T-cell (primary cell): ENCODE data around the gene MTHFR. TPM values are rescaled to one million over a fixed set of nuclear protein-coding genes. Genes with fewer than 3 reads are reported as not detected.

ENCODE experiments used
- ATAC-seq, 4 experiments: fragments of 200-7000 bp in 3 of 4; fragments of 150-1000 bp in 1 of 4; cut with Tn5 transposase; replicated peaks in 1 of 4; 1 replicate in 3 of 4; 2 replicates in 1 of 4; pipeline ENCODE4 v1.10.0; 2021; ENCODE audit warnings: moderate library complexity in 3 of 4, mild to moderate bottlenecking in 2 of 4, moderate number of reproducible peaks in 1 of 4
- CTCF ChIA-PET, 2 donors: fragments of 300-600 bp; sonication (Branson Sonifier 250); formaldehyde crosslinking; loops; one replicate each; lab custom pipeline; 2022; ENCODE audit warnings: antibody characterized with exemption in 2 of 2; lab: Charles Lee
- POLR2A ChIA-PET, 2 donors: fragments of 300-600 bp; sonication (Branson Sonifier 250); formaldehyde crosslinking; loops; one replicate each; lab custom pipeline; 2022; ENCODE audit warnings: antibody characterized with exemption in 2 of 2; lab: Charles Lee
- DNase-seq, 35 experiments: peaks; one replicate each; pipeline versions ENCODE4 v3.0.0 to v3.0.0-alpha.2; 2013 to 2023
- H3K27ac ChIP-seq: one replicate; pipeline ENCODE4 v1.5.1; 2013; ENCODE audit warnings: low read length
- H3K27me3 ChIP-seq, 2 experiments: replicated peaks in 1 of 2; 1 replicate in 1 of 2; 2 replicates in 1 of 2; pipeline versions ENCODE4 v1.6.1 to v1.7.0; 2013; ENCODE audit warnings: low read length in 1 of 2, mixed read lengths in 1 of 2; ENCODE audit not compliant: control insufficient read depth in 2 of 2, insufficient read depth in 2 of 2; ENCODE audit errors: extremely low read depth in 1 of 2
- H3K36me3 ChIP-seq, 2 donors: 1 replicate in 1 of 2; 2 replicates in 1 of 2; pipeline versions ENCODE4 v1.6.1 to v1.7.0; 2013; ENCODE audit warnings: low read length in 1 of 2; ENCODE audit not compliant: control insufficient read depth in 2 of 2, insufficient read depth in 1 of 2; ENCODE audit errors: extremely low read depth in 1 of 2
- H3K4me1 ChIP-seq, 2 experiments: 1 replicate in 1 of 2; 2 replicates in 1 of 2; pipeline versions ENCODE4 v1.6.1 to v1.7.0; 2013; ENCODE audit warnings: low read length in 2 of 2, mixed read lengths in 1 of 2; ENCODE audit not compliant: insufficient read depth in 2 of 2, control insufficient read depth in 1 of 2; ENCODE audit errors: extremely low read depth in 1 of 2
- H3K4me3 ChIP-seq, 2 donors: 1 replicate in 1 of 2; 2 replicates in 1 of 2; pipeline versions ENCODE4 v1.5.1 to v1.7.0; 2013; ENCODE audit warnings: mild to moderate bottlenecking in 2 of 2, low read length in 1 of 2, moderate library complexity in 1 of 2; ENCODE audit not compliant: control insufficient read depth in 1 of 2; ENCODE audit errors: extremely low read depth in 1 of 2
- H3K9me3 ChIP-seq: 2 replicates; pipeline ENCODE4 v1.7.0; 2013
- H3K27ac Mint-ChIP-seq, 2 donors: one replicate each; pipeline ENCODE4 v1.8.0; 2020 to 2021; ENCODE audit warnings: mild to moderate bottlenecking in 2 of 2, mixed read lengths in 2 of 2
- H3K27me3 Mint-ChIP-seq, 2 donors: one replicate each; pipeline ENCODE4 v1.8.0; 2021 to 2022; ENCODE audit warnings: mixed read lengths in 2 of 2
- H3K36me3 Mint-ChIP-seq: one replicate; pipeline ENCODE4 v1.8.0; 2021; ENCODE audit warnings: mixed read lengths
- H3K4me1 Mint-ChIP-seq, 3 donors: one replicate each; pipeline ENCODE4 v1.8.0; 2020 to 2022; ENCODE audit warnings: mixed read lengths in 3 of 3, mild to moderate bottlenecking in 1 of 3
- H3K4me3 Mint-ChIP-seq, 3 donors: one replicate each; pipeline ENCODE4 v1.8.0; 2020 to 2022; ENCODE audit warnings: mild to moderate bottlenecking in 3 of 3, mixed read lengths in 3 of 3, moderate library complexity in 3 of 3
- H3K9me3 Mint-ChIP-seq, 3 donors: one replicate each; pipeline ENCODE4 v1.8.0; 2020 to 2022; ENCODE audit warnings: mixed read lengths in 3 of 3
- WGBS: methylation state at CpG from one replicate; pipeline ENCODE4 v1.1.5; 2013; ENCODE audit warnings: missing lambda C conversion rate; ENCODE audit not compliant: insufficient coverage; 5-methylcytosine and 5-hydroxymethylcytosine counted together
- total RNA-seq, 35 experiments: library from RNA in 6 of 35; stranded (reverse) in 6 of 35; fragments of 120-200 nt in 1 of 35; gene quantifications; one replicate each; pipeline versions ENCODE4 v1.2.1 to v1.2.4 and lab custom pipeline; 2013 to 2026

MTHFR gene
- total RNA-seq, 5 donors from 2014 or later (not counting 1 experiment from before 2014, with no cell fraction given), result 40.2 to 62.2 (median 48.2) TPM

DNA sequence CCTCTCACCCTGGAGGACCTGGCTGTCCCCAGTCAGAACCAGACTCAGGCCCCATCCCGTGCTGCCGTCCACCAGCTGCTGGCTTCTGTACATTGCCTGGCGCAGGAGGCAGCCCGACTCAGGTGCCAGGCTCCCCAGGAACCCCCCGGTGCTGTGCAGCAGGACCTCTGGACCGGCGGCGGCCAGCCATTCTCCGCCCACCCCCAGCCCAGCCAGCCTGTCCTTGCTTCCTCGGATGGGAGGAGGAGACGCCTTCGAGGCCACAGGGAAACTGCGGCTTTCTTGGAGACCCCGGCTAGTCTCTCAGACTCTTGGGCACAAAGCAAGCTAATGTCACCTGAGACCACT lies 39.4 kb downstream of the MTHFR start:
- H3K4me1 Mint-ChIP-seq, result peaks cover 4 to 12% (median 10%) of the 10 kb centered on the region in 3 donors
- no peaks in the 10 kb centered on the region for H3K36me3 Mint-ChIP-seq
- no peaks in the 10 kb centered on the region for H3K9me3 Mint-ChIP-seq
- Histone ChIP-seq H3K4me1 (peaks cover 0 to 10% of the 10 kb centered on the region in 2 experiments), H3K9me3 (no peaks in the 10 kb centered on the region), H3K36me3 (no peaks in the 10 kb centered on the region), H3K27me3 (peaks cover 0 to 53% of the 10 kb centered on the region in 2 experiments), H3K27ac (no peak overlapping the region), H3K4me3 (no peak overlapping the region)
- H3K4me3 Mint-ChIP-seq, result no peak overlapping the region
- DNase-seq (no peak), ATAC-seq (no peak)
- H3K27me3 Mint-ChIP-seq, result peaks cover 17 to 19% of the 10 kb centered on the region in 2 donors
- 85% methylated on average over 11 of the region's 14 CpGs for whole genome bisulfite sequencing
- H3K27ac Mint-ChIP-seq, result no peak overlapping the region
- ChIA-PET CTCF (no interaction called here), POLR2A (no interaction called here)

DNA sequence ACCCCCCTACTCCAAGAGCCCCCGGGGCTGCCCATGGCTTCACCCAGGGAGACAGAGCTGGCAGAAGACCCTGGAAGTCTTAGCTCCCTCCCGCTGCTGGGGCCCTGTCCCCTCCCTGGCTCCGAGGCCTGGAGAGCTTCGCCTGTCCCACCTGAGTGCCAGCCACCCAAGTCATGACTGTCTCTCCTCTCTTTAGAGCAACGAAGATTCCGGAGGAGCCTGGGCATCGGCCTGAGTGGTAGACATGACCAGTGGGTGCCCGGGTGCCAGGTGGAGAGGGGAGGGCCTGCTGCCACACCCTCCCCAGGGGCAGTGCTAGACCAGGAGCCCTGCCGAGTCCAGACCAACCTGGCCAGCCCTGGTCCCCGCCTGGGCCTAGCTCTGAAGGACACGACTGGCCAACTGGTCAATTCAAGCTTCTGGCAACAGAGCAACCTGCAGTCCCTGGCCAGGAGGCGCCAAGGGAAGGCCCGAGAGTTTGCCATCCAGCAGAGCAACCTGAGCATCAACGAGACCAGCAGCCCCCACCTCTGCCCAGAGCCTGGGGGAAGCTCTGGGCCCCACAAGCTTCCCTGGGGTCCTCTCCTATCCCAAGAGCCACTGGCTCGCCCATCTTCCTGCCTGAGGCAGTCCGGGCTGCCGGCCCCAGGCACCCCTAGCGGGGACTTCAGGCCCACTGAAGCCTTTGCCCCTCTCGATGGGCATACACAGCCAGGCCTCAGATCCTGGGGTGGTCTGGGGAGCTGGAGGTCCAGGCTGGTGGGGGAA lies 39.9 kb downstream of the MTHFR start:
- H3K4me1 ChIP-seq, result peaks cover 0 to 10% of the 10 kb centered on the region in 2 experiments
- Mint-ChIP-seq H3K27ac (no peak overlapping the region), H3K9me3 (no peaks in the 10 kb centered on the region), H3K36me3 (no peaks in the 10 kb centered on the region), H3K4me1 (peaks cover 6 to 12% (median 10%) of the 10 kb centered on the region in 3 donors), H3K27me3 (peaks cover 22 to 23% of the 10 kb centered on the region in 2 donors), H3K4me3 (no peak overlapping the region)
- no peak overlapping the region for H3K4me3 ChIP-seq
- peaks cover 0 to 54% of the 10 kb centered on the region in 2 experiments for H3K27me3 ChIP-seq
- no peaks in the 10 kb centered on the region for H3K36me3 ChIP-seq
- H3K9me3 ChIP-seq, result no peaks in the 10 kb centered on the region
- no peak for ATAC-seq
- H3K27ac ChIP-seq, result no peak overlapping the region
- WGBS, result 78% methylated on average over 12 of the region's 19 CpGs
- CTCF ChIA-PET, result no interaction called here
- POLR2A ChIA-PET, result no interaction called here
- DNase-seq, result no peak

- no peak for ATAC-seq
- H3K4me3 ChIP-seq, result no peak overlapping the region
- H3K36me3 ChIP-seq, result no peaks in the 10 kb centered on the region
- ChIA-PET CTCF (no interaction called here), POLR2A (no interaction called here)
- H3K27ac ChIP-seq, result no peak overlapping the region
- Mint-ChIP-seq H3K27ac (no peak overlapping the region), H3K36me3 (no peaks in the 10 kb centered on the region), H3K9me3 (no peaks in the 10 kb centered on the region), H3K4me1 (peaks cover 6 to 12% (median 10%) of the 10 kb centered on the region in 3 donors), H3K4me3 (no peak overlapping the region), H3K27me3 (peaks cover 22 to 32% of the 10 kb centered on the region in 2 donors)
- H3K27me3 ChIP-seq, result peaks cover 0 to 54% of the 10 kb centered on the region in 2 experiments
- peaks cover 0 to 10% of the 10 kb centered on the region in 2 experiments for H3K4me1 ChIP-seq
- no peak for DNase-seq
- WGBS, result 69% methylated on average over 7 of the region's 7 CpGs
- no peaks in the 10 kb centered on the region for H3K9me3 ChIP-seq
Observed at GRCh38 chr1:11764519-11764918, 41.2 kb downstream of the MTHFR start.

- WGBS, result 92% methylated on average over 3 of the region's 3 CpGs
- no peak overlapping the region for H3K27ac ChIP-seq
- CTCF ChIA-PET, result no interaction called here
- ATAC-seq (no peak), DNase-seq (no peak)
- H3K4me1 ChIP-seq, result peaks cover 0 to 10% of the 10 kb centered on the region in 2 experiments
- Mint-ChIP-seq H3K36me3 (no peaks in the 10 kb centered on the region), H3K27me3 (peaks cover 22 to 32% of the 10 kb centered on the region in 2 donors), H3K4me3 (no peak overlapping the region), H3K9me3 (no peaks in the 10 kb centered on the region), H3K4me1 (peaks cover 6 to 12% (median 10%) of the 10 kb centered on the region in 3 donors), H3K27ac (no peak overlapping the region)
- POLR2A ChIA-PET, result no interaction called here
- no peaks in the 10 kb centered on the region for H3K9me3 ChIP-seq
- H3K4me3 ChIP-seq, result no peak overlapping the region
- no peaks in the 10 kb centered on the region for H3K36me3 ChIP-seq
- H3K27me3 ChIP-seq, result peaks cover 0 to 54% of the 10 kb centered on the region in 2 experiments
Observed at GRCh38 chr1:11764115-11764514, 41.6 kb downstream of the MTHFR start.

GRCh38 chr1:11761988-11762406 lies 43.8 kb downstream of the MTHFR start, which contains the start of gene C1orf167:
C1orf167 (plus strand) TSS chr1:11762193; CDS start chr1:11764401, 2,208 bp downstream.
- CTCF ChIA-PET, result no interaction called here
- Mint-ChIP-seq H3K4me1 (peaks cover 6 to 12% (median 10%) of the 10 kb centered on the region in 3 donors), H3K27ac (no peak within 1 kb of the TSS), H3K27me3 (peaks cover 22 to 33% of the 10 kb centered on the region in 2 donors), H3K4me3 (peak within 1 kb of the TSS in 1 of 3 donors; percentile 4), H3K9me3 (no peaks in the 10 kb centered on the region), H3K36me3 (no peaks in the 10 kb centered on the region)
- peaks cover 0 to 10% of the 10 kb centered on the region in 2 experiments for H3K4me1 ChIP-seq
- WGBS, result 4% methylated on average over 28 of the region's 29 CpGs
- no peaks in the 10 kb centered on the region for H3K9me3 ChIP-seq
- no peak within 1 kb of the TSS for H3K27ac ChIP-seq
- peak; percentile 45 to 76 (median 58) for ATAC-seq
- H3K4me3 ChIP-seq, result peak within 1 kb of the TSS in 1 of 2 donors; percentile 32
- peaks cover 0 to 54% of the 10 kb centered on the region in 2 experiments for H3K27me3 ChIP-seq
- POLR2A ChIA-PET, result no interaction called here
- H3K36me3 ChIP-seq, result no peaks in the 10 kb centered on the region
- peak in 13 of 35 experiments; percentile 4 to 49 (median 24) for DNase-seq

- no peaks in the 10 kb centered on the region for H3K9me3 Mint-ChIP-seq
- no peaks in the 10 kb centered on the region for H3K36me3 ChIP-seq
- peaks cover 6 to 12% (median 10%) of the 10 kb centered on the region in 3 donors for H3K4me1 Mint-ChIP-seq
- no peak overlapping the region for H3K4me3 ChIP-seq
- H3K27me3 ChIP-seq, result peaks cover 0 to 48% of the 10 kb centered on the region in 2 experiments
- ATAC-seq, result no peak
- H3K36me3 Mint-ChIP-seq, result no peaks in the 10 kb centered on the region
- ChIA-PET CTCF (no interaction called here), POLR2A (no interaction called here)
- H3K27ac Mint-ChIP-seq, result no peak overlapping the region
- WGBS, result 89% methylated on average over 6 of the region's 6 CpGs
- H3K27me3 Mint-ChIP-seq, result peaks cover 22 to 35% of the 10 kb centered on the region in 2 donors
- peaks cover 0 to 10% of the 10 kb centered on the region in 2 experiments for H3K4me1 ChIP-seq
- peak overlapping the region in 1 of 3 donors; percentile 4 for H3K4me3 Mint-ChIP-seq
- H3K9me3 ChIP-seq, result no peaks in the 10 kb centered on the region
- DNase-seq, result no peak
- no peak overlapping the region for H3K27ac ChIP-seq
Observed at GRCh38 chr1:11761285-11761684, 44.5 kb downstream of the MTHFR start.
